Dermis microvascular lymphatic vessel endothelial cell (primary cell): ENCODE measurements around the gene LMNA. TPM values are rescaled to one million over a fixed set of nuclear protein-coding genes. Genes with fewer than 3 reads are reported as not detected.
A peak's percentile ranks its signal among the peaks of the same experiment; 100 is the strongest.

Source experiments
- DNase-seq, 2 donors: peaks; one replicate each; pipeline versions ENCODE4 v3.0.0 to v3.0.0-alpha.2; 2010; ENCODE audit warnings: low read depth in 2 of 2
- total RNA-seq: library from RNA; depleted of rRNA; stranded (reverse); fragments of >200 nt; gene quantifications from 2 replicates; pipeline ENCODE4 v1.2.1, GENCODE V29; 2014

Gene LMNA
- total RNA-seq, 1 donor from 2014 or later = 626 TPM

DNA sequence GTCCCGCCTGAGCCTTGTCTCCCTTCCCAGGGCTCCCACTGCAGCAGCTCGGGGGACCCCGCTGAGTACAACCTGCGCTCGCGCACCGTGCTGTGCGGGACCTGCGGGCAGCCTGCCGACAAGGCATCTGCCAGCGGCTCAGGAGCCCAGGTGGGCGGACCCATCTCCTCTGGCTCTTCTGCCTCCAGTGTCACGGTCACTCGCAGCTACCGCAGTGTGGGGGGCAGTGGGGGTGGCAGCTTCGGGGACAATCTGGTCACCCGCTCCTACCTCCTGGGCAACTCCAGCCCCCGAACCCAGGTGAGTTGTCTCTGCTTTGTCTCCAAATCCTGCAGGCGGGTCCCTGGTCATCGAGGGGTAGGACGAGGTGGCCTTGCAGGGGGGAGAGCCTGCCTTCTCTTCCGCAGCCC lies 24.0 kb downstream of the LMNA start:
- no peak for DNase-seq

DNA sequence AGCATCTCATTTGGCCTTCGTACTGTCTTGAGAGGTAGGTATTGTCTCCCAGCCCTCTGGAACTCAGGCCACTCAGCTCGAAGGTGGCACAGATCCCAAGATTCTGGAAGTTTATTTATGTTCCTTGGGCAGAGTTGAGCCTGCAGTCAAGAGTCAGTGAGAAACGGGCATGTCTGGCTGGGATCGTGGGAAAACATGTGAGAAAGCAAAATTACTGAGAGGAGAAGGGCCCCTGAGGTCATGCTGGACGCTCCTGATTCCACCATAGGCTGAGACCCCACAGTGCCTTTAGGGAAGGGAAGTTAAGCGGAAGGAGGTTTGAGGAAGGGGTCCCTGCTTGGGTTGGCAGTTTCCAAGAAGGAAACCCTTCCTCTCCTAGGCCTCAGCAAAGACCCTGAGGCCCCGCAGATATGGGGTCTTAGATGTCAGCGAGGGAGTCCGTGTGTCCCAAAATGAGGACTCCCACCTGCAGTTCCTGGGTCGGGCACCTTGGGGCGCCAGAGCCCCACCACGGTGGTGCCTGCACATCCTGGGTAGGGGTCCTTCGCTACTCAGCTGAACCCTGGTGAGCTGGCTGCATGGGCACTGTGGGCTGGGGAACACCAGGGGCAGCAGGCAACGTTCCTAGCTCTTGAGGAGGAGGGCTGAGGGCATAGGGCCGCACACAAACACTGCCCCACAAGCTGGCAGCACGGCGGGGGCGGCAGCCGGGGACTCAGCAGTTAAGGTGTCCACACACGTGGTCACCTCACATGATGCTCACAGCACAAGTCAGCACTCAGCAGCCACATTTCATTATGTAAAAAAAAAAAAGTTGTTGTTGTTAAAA lies 26.6 kb downstream of the LMNA start:
- no peak for DNase-seq

DNA sequence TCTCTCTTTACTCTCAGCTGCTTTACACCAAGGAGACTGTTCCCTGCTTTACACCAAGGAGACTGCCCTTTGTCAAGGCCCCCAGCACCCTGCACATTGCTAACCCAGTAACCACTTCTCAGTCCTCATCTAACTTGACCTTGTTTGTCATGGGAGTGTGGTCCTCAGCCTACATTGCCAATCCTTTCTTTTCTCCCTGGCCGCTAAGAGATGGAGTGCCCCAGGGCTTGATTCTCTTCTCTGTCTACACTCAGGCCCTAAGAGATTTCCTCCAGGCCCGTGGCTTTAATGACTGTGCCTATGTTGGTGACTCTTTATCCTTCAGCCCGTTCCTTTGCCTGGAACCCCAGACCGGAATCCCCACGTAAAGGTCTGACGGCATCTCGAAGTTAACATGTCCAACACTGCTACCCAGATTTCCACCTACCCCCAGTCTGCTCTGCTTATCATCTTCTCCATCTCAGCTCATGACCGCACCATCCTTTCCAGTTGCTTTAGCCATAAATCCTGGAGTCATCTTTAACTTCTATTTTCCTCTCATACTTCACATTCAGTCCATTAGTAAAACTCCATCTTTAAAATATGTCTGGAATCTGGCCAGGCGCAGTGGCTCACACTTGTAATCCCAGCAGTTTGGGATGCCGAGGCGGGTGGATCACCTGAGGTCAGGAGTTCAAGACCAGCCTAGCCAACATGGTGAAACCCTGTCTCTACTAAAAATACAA lies 29.4 kb downstream of the LMNA start:
- DNase-seq = no peak

DNA sequence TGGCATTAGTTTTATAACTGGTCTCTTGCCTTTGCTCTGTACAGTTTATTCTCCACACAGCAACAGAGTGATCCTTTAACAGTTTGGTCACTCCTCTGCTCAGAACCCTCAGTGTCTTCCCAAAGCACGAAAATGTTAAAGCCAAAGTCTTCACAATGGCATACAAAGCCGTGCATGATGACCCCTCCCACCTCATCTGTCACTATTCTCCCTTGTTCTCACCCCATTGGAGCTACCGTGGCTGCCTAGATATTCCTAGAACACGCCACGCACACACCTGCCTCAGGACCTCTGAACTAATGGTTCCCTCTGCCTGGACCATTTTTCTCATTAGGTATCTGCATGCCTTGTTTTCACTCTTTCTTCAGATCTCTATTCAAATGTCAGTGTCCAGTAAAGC lies 30.2 kb downstream of the LMNA start:
- no peak for DNase-seq

DNA sequence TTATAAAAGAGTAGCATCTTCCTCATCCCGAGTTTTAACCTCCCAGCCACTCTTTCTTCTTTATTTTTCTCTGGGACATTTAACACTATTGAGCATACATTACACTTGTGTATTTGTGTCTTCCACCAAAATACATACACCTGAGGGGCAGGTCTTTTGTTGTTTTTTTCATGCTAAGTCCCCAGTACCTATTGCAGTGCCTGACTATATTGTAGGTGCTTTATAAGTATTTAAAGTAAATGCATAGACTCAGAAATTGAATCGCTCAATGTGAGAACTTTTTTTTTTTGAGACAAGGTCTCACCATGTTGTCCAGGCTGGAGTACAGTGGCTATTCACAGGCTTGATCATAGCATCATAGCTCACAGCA lies 31.1 kb downstream of the LMNA start:
- no peak for DNase-seq

DNA sequence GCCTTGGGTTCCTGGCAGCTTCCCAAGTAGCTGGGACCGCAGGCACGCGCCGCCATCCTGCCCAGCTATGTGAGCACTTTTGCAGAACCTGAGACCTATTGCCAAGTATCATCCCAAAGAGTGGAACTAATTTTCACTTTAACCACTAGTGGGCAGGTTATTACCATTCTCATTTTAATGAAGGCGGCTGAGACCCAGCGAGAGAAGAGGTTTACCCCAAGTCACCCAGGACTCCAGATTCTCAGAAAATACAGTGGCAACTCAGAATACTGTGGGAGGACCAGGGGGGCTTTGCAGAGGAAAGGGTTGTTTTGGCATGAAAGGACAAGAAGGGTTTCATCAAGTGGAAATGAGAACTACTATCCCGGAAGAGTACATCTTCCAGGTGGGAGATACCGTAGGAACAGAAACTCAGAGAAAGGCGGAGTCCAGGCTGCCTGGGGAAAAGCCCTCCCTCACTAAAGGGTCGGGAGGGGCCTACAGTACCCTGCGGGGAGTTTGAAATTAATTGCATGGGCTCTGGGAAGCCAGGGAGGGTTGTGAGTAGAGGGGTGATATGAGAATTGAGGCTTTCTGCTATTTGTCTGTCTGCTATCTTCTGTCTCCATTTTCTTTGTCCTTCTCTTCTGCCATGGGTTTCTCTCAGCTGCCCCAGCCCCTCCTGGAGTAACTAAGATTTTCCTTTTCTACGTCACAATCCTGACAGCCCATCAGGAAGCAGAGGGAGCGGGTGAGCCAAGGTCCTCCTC lies 31.7 kb downstream of the LMNA start:
- DNase-seq = peak; percentile 81 to 91

DNA sequence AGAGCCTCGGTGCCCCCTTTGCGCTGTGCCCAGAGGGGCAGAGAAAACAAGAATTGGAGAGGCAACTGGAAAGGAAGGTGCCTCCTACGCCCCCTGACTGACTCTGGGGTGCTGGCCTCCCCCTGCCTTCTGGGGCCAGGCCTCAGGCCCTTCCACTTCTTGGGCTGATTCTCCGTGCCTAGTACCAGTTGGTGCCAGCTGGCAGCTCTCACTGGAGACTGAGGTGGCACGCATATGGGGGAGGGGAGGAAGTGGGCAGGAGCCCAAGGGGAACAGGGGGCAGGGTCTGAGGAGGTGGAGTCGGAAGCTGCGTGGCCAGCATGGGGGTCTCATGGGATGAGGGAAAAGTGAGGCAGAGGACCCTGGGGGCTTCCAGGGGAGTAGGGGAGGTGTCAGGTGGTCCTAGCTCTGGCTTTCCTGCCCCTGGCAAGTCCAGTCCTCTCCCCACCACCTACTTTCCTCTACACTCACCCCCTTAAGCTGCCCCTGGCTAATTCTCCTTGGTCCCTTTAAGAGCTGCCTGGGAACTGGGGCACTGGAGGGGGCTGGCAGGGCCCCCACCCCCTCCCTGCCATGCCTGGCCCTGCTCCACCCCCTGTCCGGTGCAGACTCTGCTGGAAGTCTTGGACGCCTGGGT lies 32.4 kb downstream of the LMNA start:
- no peak for DNase-seq

DNA sequence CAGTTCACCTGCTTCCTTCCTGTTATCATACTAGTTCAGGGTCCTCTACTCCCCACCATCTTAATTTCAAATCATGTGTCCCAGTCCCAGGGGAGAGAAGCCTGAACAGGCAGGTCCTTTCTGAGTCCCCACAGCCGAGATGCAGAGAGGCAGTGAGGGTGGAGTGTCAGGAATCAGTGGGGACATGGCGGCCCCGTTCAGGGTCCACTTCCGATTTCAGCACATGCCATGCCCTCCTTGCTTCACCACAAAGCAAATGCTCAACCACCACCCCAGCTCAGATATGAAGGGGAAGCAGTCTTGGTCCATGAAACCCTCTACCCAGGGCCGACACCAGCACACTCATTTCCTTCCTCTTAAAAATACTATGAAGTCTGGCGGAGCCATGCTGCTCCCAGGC lies 33.7 kb downstream of the LMNA start:
- DNase-seq = peak in 1 of 2 donors; percentile 63

DNA sequence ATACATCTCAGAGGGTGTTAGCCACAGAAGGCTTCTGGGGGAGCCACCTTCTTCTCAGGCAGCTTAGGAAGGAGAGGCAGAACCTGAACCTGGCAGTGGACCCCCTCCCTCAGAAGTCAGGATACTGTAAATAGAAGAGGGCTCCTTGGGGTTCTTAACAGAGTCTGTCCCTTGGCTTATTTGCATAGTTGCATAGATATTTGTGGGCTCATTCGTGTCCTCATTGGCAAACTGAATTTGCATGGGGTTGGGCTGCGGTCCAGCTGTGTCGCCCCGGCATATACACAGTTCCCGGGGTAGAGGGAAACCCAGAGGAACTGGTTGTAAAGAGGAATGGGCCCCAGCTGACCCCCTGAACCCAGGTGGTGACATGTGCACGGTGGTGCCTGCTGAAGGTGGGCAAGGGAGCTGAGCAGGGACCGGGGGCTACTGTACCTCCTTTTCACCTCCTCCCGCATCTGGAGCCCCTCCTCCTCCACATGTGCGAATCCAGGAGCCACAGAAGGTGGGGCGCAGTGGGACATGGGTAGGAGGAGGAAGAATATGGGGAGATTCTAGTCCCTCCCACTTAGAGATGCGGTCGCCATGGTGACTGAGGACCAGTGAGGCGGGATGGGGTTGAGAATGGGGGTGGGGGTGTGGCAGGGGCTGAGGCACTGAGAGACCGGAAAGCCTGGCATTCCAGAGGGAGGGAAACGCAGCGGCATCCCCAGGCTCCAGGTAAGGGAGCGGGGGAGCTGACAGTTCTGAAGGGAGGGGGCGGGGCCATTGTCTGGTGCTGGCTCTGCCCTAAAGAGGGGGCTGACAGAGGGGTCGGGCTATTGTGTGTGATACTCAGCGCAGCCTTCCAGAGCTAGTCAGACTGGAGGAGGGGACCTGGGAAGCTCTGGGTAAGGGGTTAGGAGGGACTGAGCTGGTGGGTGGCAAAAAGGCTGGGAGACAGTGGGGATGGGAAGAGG lies 35.1 kb downstream of the LMNA start:
- DNase-seq = no peak

DNA sequence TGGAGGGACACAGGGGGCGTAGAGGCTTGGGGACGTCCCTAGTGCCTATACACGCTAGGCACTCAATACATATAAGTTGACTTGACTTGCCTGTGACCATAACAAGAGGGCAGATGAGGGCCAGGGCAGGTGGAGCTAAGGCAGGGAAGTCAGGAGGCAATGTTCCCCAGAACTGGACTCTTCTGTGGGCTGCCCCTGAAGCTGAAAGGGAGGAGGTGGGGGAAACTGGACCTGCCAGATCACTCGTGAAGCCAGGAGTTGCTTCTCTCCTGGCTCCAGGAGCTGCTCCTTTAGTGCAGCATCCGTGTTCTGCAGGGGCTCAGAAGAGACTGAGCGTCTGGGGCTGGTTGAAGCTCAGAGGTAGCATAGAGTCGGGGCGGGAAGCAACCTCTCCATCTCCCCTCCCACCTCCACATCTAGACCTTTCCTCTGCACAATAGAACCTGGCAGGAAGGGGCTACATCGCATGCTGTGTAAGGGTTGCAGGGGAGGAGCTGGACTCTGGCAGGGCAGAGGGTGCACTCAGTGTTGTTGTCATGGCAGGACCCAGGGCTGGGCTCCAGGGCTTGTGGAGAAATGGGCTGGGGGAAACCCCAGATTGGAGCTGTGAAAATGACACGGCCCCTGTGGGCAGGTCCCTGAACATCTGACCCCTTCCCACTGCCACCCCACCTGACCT lies 36.0 kb downstream of the LMNA start:
- no peak for DNase-seq

DNA sequence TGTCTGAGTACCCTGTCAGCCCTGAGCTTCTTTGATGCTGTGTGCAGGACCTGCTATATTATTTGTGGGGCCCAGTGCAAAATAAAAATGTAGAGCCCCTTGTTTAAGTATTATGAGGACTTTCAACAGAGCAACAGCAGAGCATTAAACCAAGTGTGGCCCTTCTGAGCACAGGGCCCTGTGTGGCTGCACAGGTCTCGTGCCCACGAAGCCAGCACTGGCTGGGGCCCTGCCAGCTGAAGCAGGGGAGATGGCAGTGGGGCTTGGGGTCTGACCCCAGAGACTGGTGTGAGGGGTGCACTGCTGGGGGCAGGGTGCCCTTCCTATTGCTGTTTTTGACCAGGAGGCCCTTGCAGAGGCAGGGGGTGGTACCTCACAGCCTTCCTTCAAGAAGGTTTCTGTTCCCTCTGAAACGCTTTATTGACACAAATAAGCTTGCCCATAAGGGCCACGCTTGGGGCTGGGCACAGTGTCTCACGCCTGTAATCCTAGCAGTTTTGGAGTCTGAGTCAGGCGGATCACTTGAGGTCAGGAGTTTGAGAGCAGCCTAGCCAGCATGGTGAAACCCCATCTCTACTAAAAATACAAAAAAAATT lies 36.7 kb downstream of the LMNA start:
- DNase-seq = peak in 1 of 2 donors; percentile 0

DNA sequence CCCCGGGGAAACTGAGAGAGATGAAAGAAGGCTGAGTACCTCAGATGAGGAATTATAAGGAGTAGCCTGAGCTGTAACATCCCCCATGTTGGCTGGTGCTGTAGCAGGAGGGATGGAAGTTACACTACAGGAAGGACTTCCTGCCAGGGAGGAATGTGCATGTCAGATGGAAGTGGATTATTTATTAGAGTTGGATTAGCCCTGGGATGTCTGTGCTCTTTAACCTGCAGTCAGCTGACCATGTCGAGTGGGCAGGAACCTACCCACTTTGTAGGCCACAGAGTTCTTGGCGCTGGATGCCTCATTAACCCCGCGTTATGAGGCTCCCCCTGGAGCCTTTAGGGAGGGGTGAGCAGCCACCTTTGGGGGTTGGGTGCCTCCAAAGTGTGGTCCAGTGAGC lies 38.1 kb downstream of the LMNA start:
- DNase-seq = peak in 1 of 2 donors; percentile 51

DNA sequence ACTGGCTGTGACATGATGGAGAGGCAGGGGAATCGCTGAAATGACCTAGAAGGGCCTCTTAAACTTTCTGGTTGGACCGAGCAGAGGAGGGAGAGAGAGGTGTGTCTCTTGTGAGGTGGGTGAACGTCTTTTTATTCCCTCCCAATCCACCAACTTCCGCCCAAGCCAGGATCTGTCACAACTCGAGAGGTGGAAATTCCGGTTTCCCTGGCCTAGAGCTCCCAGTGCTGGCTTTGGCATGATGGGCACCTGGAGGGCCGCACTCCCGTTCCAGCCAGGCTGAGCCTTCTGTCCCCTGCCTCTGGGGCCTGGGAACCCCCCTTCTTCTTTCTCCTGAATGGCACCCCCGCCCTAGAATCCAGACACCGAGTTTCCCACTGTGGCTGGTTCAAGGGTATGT lies 38.9 kb downstream of the LMNA start, which contains the start of gene SEMA4A:
SEMA4A (plus strand) TSS at position 224 of the 400 bp plus-strand sequence. CDS start 994 bp downstream, outside the sequence.
- DNase-seq = no peak

DNA sequence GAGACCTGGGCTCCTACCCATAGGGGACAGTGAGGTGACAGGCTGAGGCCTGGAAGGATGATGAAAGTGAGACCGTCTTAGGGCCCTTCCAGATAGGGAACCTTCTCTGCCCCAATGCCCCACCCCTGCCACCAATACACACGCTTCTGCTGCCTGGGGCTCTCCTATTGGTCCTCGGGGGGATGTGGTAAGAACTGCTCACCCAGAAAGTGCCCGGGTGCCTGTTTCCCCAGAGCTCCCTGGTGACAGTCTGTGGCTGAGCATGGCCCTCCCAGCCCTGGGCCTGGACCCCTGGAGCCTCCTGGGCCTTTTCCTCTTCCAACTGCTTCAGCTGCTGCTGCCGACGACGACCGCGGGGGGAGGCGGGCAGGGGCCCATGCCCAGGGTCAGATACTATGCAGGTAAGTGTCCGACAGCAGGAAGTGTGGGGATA lies 39.8 kb downstream of the LMNA start:
- no peak for DNase-seq

DNA sequence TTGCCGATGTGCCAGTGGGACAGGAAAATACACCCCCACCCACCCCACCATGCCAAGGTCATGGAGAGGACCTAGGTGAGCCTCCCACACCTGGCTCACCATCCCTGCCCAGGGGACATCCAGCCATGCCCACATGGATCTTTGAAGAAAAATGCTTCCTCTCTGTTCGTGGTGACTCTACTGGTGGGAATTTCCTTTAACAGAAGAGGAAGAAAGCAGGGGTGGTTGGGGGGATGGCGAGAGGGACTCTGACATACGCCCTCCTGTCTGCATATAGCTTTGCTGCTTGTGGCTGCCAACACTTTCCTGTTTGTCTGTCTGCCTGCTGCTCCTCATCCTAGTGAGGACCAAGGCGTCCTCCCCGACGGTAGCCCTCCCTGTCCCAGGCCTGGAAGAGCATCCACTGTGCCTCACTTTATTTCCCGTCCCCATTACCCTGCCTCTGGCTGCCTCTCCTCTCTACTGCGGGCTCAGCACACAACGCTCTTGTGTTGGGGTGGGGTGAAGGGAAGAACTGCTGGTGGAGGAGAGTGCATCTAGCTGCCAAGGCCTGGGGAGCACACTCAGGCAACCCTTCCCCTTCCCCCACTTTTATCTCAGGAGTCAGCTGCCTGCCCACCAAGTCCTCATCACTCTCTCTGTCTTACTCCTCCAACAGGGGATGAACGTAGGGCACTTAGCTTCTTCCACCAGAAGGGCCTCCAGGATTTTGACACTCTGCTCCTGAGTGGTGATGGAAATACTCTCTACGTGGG lies 41.4 kb downstream of the LMNA start:
- DNase-seq = no peak

DNA sequence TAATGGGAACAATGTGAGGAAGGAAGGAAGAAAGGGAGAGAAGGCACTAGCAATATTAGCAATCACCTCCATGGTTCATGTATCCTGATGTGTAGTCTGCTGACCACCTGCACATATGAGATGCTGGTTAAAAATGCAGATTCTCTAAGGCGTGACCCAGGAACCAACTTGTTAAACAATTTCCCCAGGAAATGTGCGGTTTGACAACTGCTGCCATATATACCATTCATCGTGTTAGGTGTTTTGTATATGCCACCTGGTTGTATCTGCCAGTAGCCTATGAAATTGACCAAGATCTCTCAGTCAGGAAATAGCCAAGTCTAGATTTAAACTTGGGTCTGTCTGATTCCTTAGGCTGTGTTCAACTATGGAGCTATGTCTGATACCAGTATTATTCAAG lies 43.0 kb downstream of the LMNA start:
- no peak for DNase-seq

DNA sequence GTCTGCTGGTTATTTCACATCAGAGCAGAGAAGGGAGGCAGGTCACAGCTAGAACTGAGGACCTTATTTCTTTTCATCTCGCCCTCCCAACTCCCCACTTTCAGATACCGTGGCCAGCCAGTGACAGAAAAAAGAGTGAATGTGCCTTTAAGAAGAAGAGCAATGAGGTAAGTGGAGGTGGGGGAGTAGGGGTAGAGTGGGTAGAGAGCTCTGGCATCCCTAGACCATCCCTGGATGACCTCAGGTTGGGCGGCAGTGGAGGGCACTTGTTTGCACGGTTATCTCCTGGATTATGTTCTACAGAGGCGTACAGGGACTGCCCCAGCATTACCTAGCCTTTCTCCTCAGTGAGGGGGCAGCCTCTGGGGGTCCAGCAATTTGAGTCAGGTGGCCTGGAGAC lies 43.5 kb downstream of the LMNA start:
- DNase-seq = no peak

DNA sequence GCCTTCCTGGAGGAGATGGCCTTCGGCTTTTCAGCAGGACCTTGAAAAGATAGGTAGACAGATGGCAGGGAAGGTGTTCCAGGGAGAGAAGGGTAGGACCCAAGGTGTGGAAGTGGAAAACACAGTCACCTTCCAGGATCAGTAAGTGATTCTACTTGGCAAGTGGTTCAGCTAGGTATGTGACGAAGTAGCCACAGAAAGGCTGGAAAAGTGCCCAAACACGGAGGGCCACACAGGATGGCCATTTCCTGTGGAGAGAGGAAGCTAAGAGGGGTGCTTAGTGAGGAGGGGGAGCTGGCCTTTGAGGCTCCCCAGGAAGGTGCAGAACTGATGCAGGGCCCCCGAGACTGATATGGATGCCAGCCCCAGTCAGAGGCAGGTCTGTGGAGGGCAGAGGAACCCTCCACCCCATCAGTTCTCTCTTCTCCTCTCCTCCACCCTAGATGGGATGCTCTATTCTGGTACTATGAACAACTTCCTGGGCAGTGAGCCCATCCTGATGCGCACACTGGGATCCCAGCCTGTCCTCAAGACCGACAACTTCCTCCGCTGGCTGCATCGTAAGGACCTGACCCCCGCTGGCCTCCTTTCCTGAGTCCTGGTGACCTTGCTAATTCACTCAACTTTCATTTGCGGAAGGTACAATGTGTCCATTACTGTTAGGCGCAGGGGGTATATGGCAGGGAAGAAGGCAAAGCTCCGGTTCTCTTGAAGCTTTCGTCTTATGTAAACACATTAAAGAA lies 45.7 kb downstream of the LMNA start:
- no peak for DNase-seq
